H9 (cell line): ENCODE data around the gene CYP19A1. TPM values are rescaled to one million over a fixed set of nuclear protein-coding genes. Genes with fewer than 3 reads are reported as not detected.
A peak's percentile ranks its signal among the peaks of the same experiment; 100 is the strongest.

Source experiments
- DNase-seq: peaks from one replicate; pipeline ENCODE4 v3.0.0-alpha.2; 2017
- H2AFZ ChIP-seq: one replicate; pipeline ENCODE4 v1.6.1; 2013; ENCODE audit warnings: mild to moderate bottlenecking, low read length, control low read depth, moderate library complexity
- H2AK5ac ChIP-seq: 2 replicates; pipeline ENCODE4 v1.6.1; 2013; ENCODE audit warnings: low read length, control low read depth, mixed read lengths; ENCODE audit not compliant: insufficient read length
- H2BK120ac ChIP-seq: one replicate; pipeline ENCODE4 v1.6.1; 2013; ENCODE audit warnings: low read depth, mild to moderate bottlenecking, low read length, control low read depth, inconsistent platforms; ENCODE audit not compliant: poor library complexity, severe bottlenecking
- H2BK12ac ChIP-seq: 2 replicates; pipeline ENCODE4 v1.6.1; 2013; ENCODE audit warnings: low read length, control low read depth, mixed read lengths, low read depth; ENCODE audit not compliant: insufficient read length
- H2BK15ac ChIP-seq: 2 replicates; pipeline ENCODE4 v1.6.1; 2013; ENCODE audit warnings: low read depth, low read length, control low read depth
- H2BK20ac ChIP-seq: one replicate; pipeline ENCODE4 v1.6.1; 2013; ENCODE audit warnings: low read depth, mild to moderate bottlenecking, low read length, control low read depth, inconsistent platforms; ENCODE audit not compliant: poor library complexity, severe bottlenecking
- H2BK5ac ChIP-seq: 2 replicates; pipeline ENCODE4 v1.6.1; 2013; ENCODE audit warnings: low read length, control low read depth, mixed read lengths; ENCODE audit not compliant: insufficient read length
- H3K14ac ChIP-seq: 2 replicates; pipeline ENCODE4 v1.6.1; 2013; ENCODE audit warnings: low read length, control low read depth; ENCODE audit not compliant: insufficient read depth
- H3K18ac ChIP-seq: 2 replicates; pipeline ENCODE4 v1.6.1; 2013; ENCODE audit warnings: low read depth, mild to moderate bottlenecking, mixed read lengths, low read length, control low read depth; ENCODE audit not compliant: insufficient read length
- H3K23ac ChIP-seq: 2 replicates; pipeline ENCODE4 v1.6.1; 2013; ENCODE audit warnings: low read length, control low read depth, mixed read lengths, low read depth; ENCODE audit not compliant: insufficient read length
- H3K23me2 ChIP-seq: 2 replicates; pipeline ENCODE4 v1.6.1; 2013; ENCODE audit warnings: low read depth, mild to moderate bottlenecking, mixed read lengths, low read length, control low read depth; ENCODE audit not compliant: insufficient read length, poor library complexity, severe bottlenecking
- H3K27ac ChIP-seq: 2 replicates; pipeline ENCODE4 v1.5.1; 2013; ENCODE audit warnings: low read length, control low read depth, mixed read lengths, low read depth; ENCODE audit not compliant: insufficient read length
- H3K27me3 ChIP-seq: 2 replicates; pipeline ENCODE4 v1.6.1; 2013; ENCODE audit warnings: low read length, control low read depth, inconsistent platforms; ENCODE audit not compliant: insufficient read depth
- H3K4ac ChIP-seq: 2 replicates; pipeline ENCODE4 v1.6.1; 2013; ENCODE audit warnings: low read depth, mild to moderate bottlenecking, control low read depth, inconsistent platforms, low read length, moderate library complexity
- H3K4me1 ChIP-seq: 2 replicates; pipeline ENCODE4 v1.6.1; 2013; ENCODE audit warnings: low read length, control low read depth, inconsistent platforms; ENCODE audit not compliant: insufficient read depth
- H3K4me2 ChIP-seq: 2 replicates; pipeline ENCODE4 v1.6.1; 2013; ENCODE audit warnings: low read length, control low read depth, mixed read lengths; ENCODE audit not compliant: insufficient read length, insufficient read depth
- H3K56ac ChIP-seq: 2 replicates; pipeline ENCODE4 v1.6.1; 2013; ENCODE audit warnings: low read depth, mild to moderate bottlenecking, mixed read lengths, low read length, control low read depth; ENCODE audit not compliant: insufficient read length
- H3K79me1 ChIP-seq: 2 replicates; pipeline ENCODE4 v1.6.1; 2013; ENCODE audit warnings: low read depth, mild to moderate bottlenecking, moderate library complexity, low read length, control low read depth, inconsistent platforms; ENCODE audit not compliant: insufficient read depth, poor library complexity, severe bottlenecking
- H3K79me2 ChIP-seq: 2 replicates; pipeline ENCODE4 v1.6.1; 2013; ENCODE audit warnings: low read length, control low read depth, inconsistent platforms; ENCODE audit not compliant: insufficient read depth
- H3K9ac ChIP-seq: 2 replicates; pipeline ENCODE4 v1.6.1; 2013; ENCODE audit warnings: low read length, control low read depth, mixed read lengths; ENCODE audit not compliant: insufficient read length; ENCODE audit errors: extremely low read depth
- H3K9me3 ChIP-seq: one replicate; pipeline ENCODE4 v1.6.1; 2013; ENCODE audit warnings: low read depth, low read length, inconsistent platforms; ENCODE audit not compliant: control insufficient read depth
- H3T11ph ChIP-seq: one replicate; pipeline ENCODE4 v1.6.1; 2013; ENCODE audit warnings: mild to moderate bottlenecking, low read length, control low read depth, inconsistent platforms
- H4K20me1 ChIP-seq: one replicate; pipeline ENCODE4 v1.6.1; 2013; ENCODE audit not compliant: control insufficient read depth, insufficient read length, insufficient read depth
- H4K5ac ChIP-seq: 2 replicates; pipeline ENCODE4 v1.6.1; 2013; ENCODE audit warnings: low read depth, mild to moderate bottlenecking, mixed read lengths, low read length, control low read depth; ENCODE audit not compliant: insufficient read length
- H4K8ac ChIP-seq: replicated peaks from 2 replicates; pipeline ENCODE4 v1.6.1; 2013; ENCODE audit warnings: low read length, control low read depth, mixed read lengths, low read depth; ENCODE audit not compliant: insufficient read length
- H4K91ac ChIP-seq: 2 replicates; pipeline ENCODE4 v1.6.1; 2013; ENCODE audit warnings: low read depth, mild to moderate bottlenecking, moderate library complexity, mixed read lengths, low read length, control low read depth; ENCODE audit not compliant: insufficient read length
- H3K27ac Mint-ChIP-seq, 3 experiments: 2 replicates in 2 of 3; 3 replicates in 1 of 3; pipeline ENCODE4 v1.8.0; 2020 to 2021; ENCODE audit warnings: mixed read lengths in 3 of 3, mild to moderate bottlenecking in 1 of 3, moderate library complexity in 1 of 3
- H3K27me3 Mint-ChIP-seq: 2 replicates; pipeline ENCODE4 v1.8.0; 2021; ENCODE audit warnings: low read depth, mild to moderate bottlenecking, moderate library complexity, mixed read lengths
- H3K36me3 Mint-ChIP-seq, 3 experiments: 2 replicates in 2 of 3; 3 replicates in 1 of 3; pipeline ENCODE4 v1.8.0; 2020 to 2021; ENCODE audit warnings: low read depth in 3 of 3, mixed read lengths in 3 of 3; ENCODE audit not compliant: insufficient read depth in 1 of 3
- H3K4me1 Mint-ChIP-seq, 2 experiments: 2 replicates each; pipeline ENCODE4 v1.8.0; 2020; ENCODE audit warnings: mixed read lengths in 2 of 2
- H3K4me3 Mint-ChIP-seq, 2 experiments: 2 replicates in 1 of 2; 3 replicates in 1 of 2; pipeline ENCODE4 v1.8.0; 2020 to 2021; ENCODE audit warnings: mild to moderate bottlenecking in 2 of 2, mixed read lengths in 2 of 2, moderate library complexity in 1 of 2
- H3K9me3 Mint-ChIP-seq, 2 experiments: 2 replicates in 1 of 2; 3 replicates in 1 of 2; pipeline ENCODE4 v1.8.0; 2020; ENCODE audit warnings: mild to moderate bottlenecking in 2 of 2, mixed read lengths in 2 of 2, moderate library complexity in 1 of 2
- CTCF ChIP-seq: fragments of 200-600 bp; sonication (generic); conservative IDR thresholded peaks from 3 replicates; pipeline ENCODE4 v1.8.0; 2021; ENCODE audit warnings: antibody characterized with exemption, mild to moderate bottlenecking
- WGBS: extraction: QIAGEN DNeasy Blood & Tissue Kit; methylation state at CpG from one replicate; pipeline ENCODE4 v1.1.7; 2013; ENCODE audit warnings: missing lambda C conversion rate, low lambda C conversion rate, mixed read lengths; ENCODE audit not compliant: insufficient read length; ENCODE audit errors: extremely low coverage; 5-methylcytosine and 5-hydroxymethylcytosine counted together
- total RNA-seq: library from RNA; stranded (reverse); gene quantifications from 2 replicates; pipeline ENCODE4 v1.2.1, GENCODE V29; 2021

CYP19A1 gene
- total RNA-seq, 1 experiment from 2014 or later, result not detected

- Histone ChIP-seq H3K9ac (no peak overlapping the region), H3K56ac (no peak overlapping the region), H3K4me1 (peaks cover 8% of the 10 kb centered on the region; the same call in 1 of the 2 replicates), H3K79me1 (no peaks in the 10 kb centered on the region), H2BK12ac (no peak overlapping the region), H3K9me3 (no peaks in the 10 kb centered on the region), H3K79me2 (no peaks in the 10 kb centered on the region), H3K27ac (no peak overlapping the region), H2BK5ac (no peak overlapping the region), H3K14ac (no peak overlapping the region), H2AK5ac (no peak overlapping the region), H3K23ac (no peak overlapping the region), H3K18ac (no peak overlapping the region), H3T11ph (no peak overlapping the region), H2AFZ (no peak overlapping the region), H3K23me2 (no peaks in the 10 kb centered on the region), H4K8ac (no peak overlapping the region), H3K4me2 (no peak overlapping the region), H2BK120ac (no peak overlapping the region), H2BK20ac (no peak overlapping the region), H4K5ac (no peak overlapping the region), H2BK15ac (no peak overlapping the region), H3K27me3 (no peaks in the 10 kb centered on the region), H4K20me1 (no peaks in the 10 kb centered on the region), H3K4ac (no peak overlapping the region), H4K91ac (no peak overlapping the region)
- no CpG with 5 or more reads among the region's 3 CpGs for WGBS
- no peaks in the 10 kb centered on the region for H3K27me3 Mint-ChIP-seq
- TF ChIP-seq CTCF, result no peak
- H3K27ac Mint-ChIP-seq, result peak overlapping the region in 1 of 3 experiments; percentile 94; a peak in 3 of 7 replicates
- H3K4me1 Mint-ChIP-seq, result peaks cover 6 to 10% of the 10 kb centered on the region in 2 experiments; a peak in 3 of 4 replicates
- no peaks in the 10 kb centered on the region for H3K9me3 Mint-ChIP-seq
- DNase-seq, result no peak
- H3K36me3 Mint-ChIP-seq, result no peaks in the 10 kb centered on the region; a peak in 1 of 7 replicates
- no peak overlapping the region for H3K4me3 Mint-ChIP-seq
These were observed 110.3 kb downstream of the CYP19A1 start for GRCh38 chr15:51227940-51228732.
